AG04450 (cell line): Measurements from ENCODE around the gene C14orf132. TPM values are rescaled to one million over a fixed set of nuclear protein-coding genes. Genes with fewer than 3 reads are reported as not detected.

Source experiments
- CTCF ChIA-PET: fragments of 300-600, 350-600 bp; formaldehyde crosslinking; extraction: SDS; loops from one replicate; lab custom pipeline; 2022; ENCODE audit warnings: antibody characterized with exemption, inconsistent platforms; lab: Charles Lee
- POLR2A ChIA-PET: fragments of 350-600 bp; formaldehyde crosslinking; extraction: SDS; loops from one replicate; lab custom pipeline; 2021; ENCODE audit warnings: antibody characterized with exemption, inconsistent platforms; lab: Yijun Ruan, JAX
- DNase-seq: peaks from one replicate; pipeline ENCODE4 v3.0.0-alpha.2; 2011; ENCODE audit warnings: low read depth, low spot score
- H3K27ac ChIP-seq: one replicate; pipeline ENCODE4 v1.5.1; 2012; ENCODE audit warnings: low read depth, low read length, control low read depth
- H3K27me3 ChIP-seq: one replicate; pipeline ENCODE4 v1.6.0; 2012; ENCODE audit warnings: low read length; ENCODE audit not compliant: control insufficient read depth, insufficient read depth
- H3K4me3 ChIP-seq: 2 replicates; pipeline ENCODE4 v1.5.1; 2011; ENCODE audit warnings: mild to moderate bottlenecking, low read depth, low read length, control low read depth
- H3K9me3 ChIP-seq: 2 replicates; pipeline ENCODE4 v1.5.1; 2012; ENCODE audit warnings: low read length; ENCODE audit not compliant: control insufficient read depth, insufficient read depth
- polyA plus RNA-seq: library from polyadenylated mRNA; depleted of rRNA; stranded (reverse); fragments of >200 nt; gene quantifications from 2 replicates; pipeline ENCODE4 v1.2.3, GENCODE V29; 2011
- TF ChIP-seq, protein P1 (sequence below): IDR thresholded peaks from 2 replicates; pipeline ENCODE4 v1.5.1; 2011; ENCODE audit warnings: low read depth, low read length, control low read depth, inconsistent platforms

Gene C14orf132
- polyA plus RNA-seq, 1 experiment = 42.0 TPM

DNA sequence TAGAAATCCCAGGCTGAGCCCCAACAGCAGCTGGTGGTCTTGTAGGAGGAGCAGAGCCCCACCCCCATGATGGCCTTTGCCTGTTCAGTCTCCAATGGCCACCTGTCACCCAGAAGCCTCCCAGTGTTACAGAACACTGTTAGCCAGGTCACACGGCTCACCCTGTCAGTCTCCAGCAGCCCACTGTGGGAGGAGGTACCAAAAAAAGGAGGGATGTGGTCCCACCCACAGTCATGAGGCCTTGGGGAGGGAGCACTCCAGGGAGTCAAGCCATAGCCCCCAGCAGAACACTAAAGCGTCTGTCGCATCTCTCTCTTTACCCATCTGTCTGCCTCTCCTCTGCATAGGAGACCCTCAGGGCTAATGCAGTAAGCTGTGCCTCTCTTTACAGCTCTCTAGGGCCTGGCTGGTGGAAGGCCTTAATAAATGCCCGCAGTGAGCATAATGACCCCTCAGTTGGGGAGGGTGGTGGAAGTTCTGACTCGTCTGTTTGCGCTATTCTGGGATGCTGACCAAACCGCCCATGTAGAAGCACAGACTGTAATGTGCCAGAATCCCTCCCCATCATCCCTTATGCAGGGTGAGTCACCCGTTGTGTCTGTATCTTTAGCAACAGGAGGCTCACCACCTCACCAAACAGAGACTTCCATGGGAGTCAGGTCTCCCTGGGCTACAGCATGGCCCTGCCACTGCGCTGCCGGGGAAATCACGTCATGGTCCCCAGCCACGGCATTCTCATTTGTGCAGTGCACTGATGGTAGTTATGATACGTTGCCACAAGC, 14.6 kb downstream of the C14orf132 start:
- TF ChIP-seq, protein P1, sequence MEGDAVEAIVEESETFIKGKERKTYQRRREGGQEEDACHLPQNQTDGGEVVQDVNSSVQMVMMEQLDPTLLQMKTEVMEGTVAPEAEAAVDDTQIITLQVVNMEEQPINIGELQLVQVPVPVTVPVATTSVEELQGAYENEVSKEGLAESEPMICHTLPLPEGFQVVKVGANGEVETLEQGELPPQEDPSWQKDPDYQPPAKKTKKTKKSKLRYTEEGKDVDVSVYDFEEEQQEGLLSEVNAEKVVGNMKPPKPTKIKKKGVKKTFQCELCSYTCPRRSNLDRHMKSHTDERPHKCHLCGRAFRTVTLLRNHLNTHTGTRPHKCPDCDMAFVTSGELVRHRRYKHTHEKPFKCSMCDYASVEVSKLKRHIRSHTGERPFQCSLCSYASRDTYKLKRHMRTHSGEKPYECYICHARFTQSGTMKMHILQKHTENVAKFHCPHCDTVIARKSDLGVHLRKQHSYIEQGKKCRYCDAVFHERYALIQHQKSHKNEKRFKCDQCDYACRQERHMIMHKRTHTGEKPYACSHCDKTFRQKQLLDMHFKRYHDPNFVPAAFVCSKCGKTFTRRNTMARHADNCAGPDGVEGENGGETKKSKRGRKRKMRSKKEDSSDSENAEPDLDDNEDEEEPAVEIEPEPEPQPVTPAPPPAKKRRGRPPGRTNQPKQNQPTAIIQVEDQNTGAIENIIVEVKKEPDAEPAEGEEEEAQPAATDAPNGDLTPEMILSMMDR = no peak
- peak; percentile 87 for DNase-seq
- H3K27ac ChIP-seq = peak overlapping the region; percentile 73
- H3K4me3 ChIP-seq = no peak overlapping the region
- ChIA-PET CTCF (interaction anchor here (0.6 kb wide), 1 partner anchor 237 kb away, joined by 3 read pairs; no protein-coding TSS in a partner anchor), POLR2A (no interaction called here)
- H3K27me3 ChIP-seq = no peaks in the 10 kb centered on the region
- H3K9me3 ChIP-seq = no peaks in the 10 kb centered on the region

DNA sequence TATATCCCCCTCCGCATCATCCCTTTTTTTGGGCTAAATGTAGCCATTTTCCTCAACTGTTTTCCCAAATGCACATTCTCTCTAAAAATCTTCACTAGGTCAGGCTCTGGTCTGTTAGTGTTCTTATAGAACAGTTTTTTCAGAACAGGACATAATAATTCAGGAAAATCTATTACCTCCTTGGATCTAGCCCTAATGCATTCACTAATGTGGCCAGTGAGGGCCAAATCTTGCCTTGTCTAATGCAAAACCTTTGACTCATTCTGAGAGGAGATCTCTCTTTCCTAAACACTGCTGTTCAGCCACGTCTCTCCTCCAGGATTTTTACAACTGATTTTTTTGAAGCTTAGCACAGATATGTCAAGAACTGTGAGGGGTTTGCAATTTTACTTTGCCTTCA, 15.5 kb downstream of the C14orf132 start:
- ChIA-PET POLR2A (no interaction called here), CTCF (interaction anchor here (0.6 kb wide), 1 partner anchor 237 kb away, joined by 3 read pairs; no protein-coding TSS in a partner anchor)
- DNase-seq = no peak
- Histone ChIP-seq H3K4me3 (no peak overlapping the region), H3K27me3 (no peaks in the 10 kb centered on the region), H3K9me3 (no peaks in the 10 kb centered on the region), H3K27ac (no peak overlapping the region)
- TF ChIP-seq, protein P1 = no peak

- Histone ChIP-seq H3K4me3 (no peak overlapping the region), H3K9me3 (no peaks in the 10 kb centered on the region), H3K27me3 (no peaks in the 10 kb centered on the region), H3K27ac (no peak overlapping the region)
- no peak for DNase-seq
- POLR2A ChIA-PET = no interaction called here
- CTCF ChIA-PET = interaction anchor here (0.6 to 1.5 kb wide), 4 partner anchors 41 to 236 kb away, joined by 3 to 5 read pairs (median 3); no protein-coding TSS in a partner anchor
- TF ChIP-seq, protein P1 = no peak
Measured at GRCh38 chr14:96055065-96055752, 16.0 kb downstream of the C14orf132 start.

GRCh38 chr14:96055753-96056508, 16.8 kb downstream of the C14orf132 start:
- TF ChIP-seq, protein P1 = no peak
- H3K27ac ChIP-seq = no peak overlapping the region
- POLR2A ChIA-PET = no interaction called here

More at GRCh38 chr14:96055753-96056508, 16.8 kb downstream of the C14orf132 start:
- CTCF ChIA-PET = interaction anchor here (1.0 to 1.5 kb wide), 3 partner anchors 42 to 62 kb away, joined by 3 to 5 read pairs (median 3); no protein-coding TSS in a partner anchor
- H3K4me3 ChIP-seq = no peak overlapping the region
- H3K27me3 ChIP-seq = no peaks in the 10 kb centered on the region
- no peak for DNase-seq
- H3K9me3 ChIP-seq = no peaks in the 10 kb centered on the region
